ENCODE results near the gene LPCAT4.
"Not testable (repeated sequence)": the region's sequence is repeated elsewhere in the genome, so short reads cannot be mapped to it uniquely, and the experiment has no call there.

Gene LPCAT4

GRCh38 chr15:34361278-34361677 is 5.7 kb downstream of the LPCAT4 start:
- DNase-seq = no peak

GRCh38 chr15:34360298-34360697 is 6.7 kb downstream of the LPCAT4 start:
- no peak for DNase-seq

- no peak for DNase-seq
Observed at GRCh38 chr15:34359416-34359815, 7.6 kb downstream of the LPCAT4 start.

GRCh38 chr15:34358948-34359347 is 8.0 kb downstream of the LPCAT4 start:
- no peak for DNase-seq

- DNase-seq = no peak
Observed at GRCh38 chr15:34358367-34358766, 8.6 kb downstream of the LPCAT4 start.

GRCh38 chr15:34357653-34358052 is 9.3 kb downstream of the LPCAT4 start:
- no peak for DNase-seq

- DNase-seq = no peak
Observed at GRCh38 chr15:34355241-34355640, 11.8 kb downstream of the LPCAT4 start.

GRCh38 chr15:34354286-34354685 is 12.7 kb downstream of the LPCAT4 start:
- DNase-seq = no peak

- DNase-seq = no peak
Observed at GRCh38 chr15:34353627-34354026, 13.4 kb downstream of the LPCAT4 start.

- not testable (repeated sequence) for DNase-seq
Observed at GRCh38 chr15:34352996-34353395, 14.0 kb downstream of the LPCAT4 start.

GRCh38 chr15:34349769-34350168 is 17.2 kb downstream of the LPCAT4 start:
- no peak for DNase-seq

GRCh38 chr15:34348735-34349300 is 18.2 kb downstream of the LPCAT4 start:
- DNase-seq = no peak

- no peak for DNase-seq
Observed at GRCh38 chr15:34347951-34348638, 18.9 kb downstream of the LPCAT4 start.

GRCh38 chr15:34342737-34343575 is 24.0 kb downstream of the LPCAT4 start, which contains the start of the genes NOP10 and NUTM1:
Gene NOP10, minus strand, starts transcription at chr15:34343136. Its CDS starts 63 bp downstream, at chr15:34343073.
Gene NUTM1, plus strand, starts transcription at chr15:34343315. Its CDS starts 382 bp downstream, at chr15:34343697.
- peak; percentile 95 for DNase-seq

- DNase-seq = not testable (repeated sequence)
Observed at GRCh38 chr15:34342213-34342736, 24.7 kb downstream of the LPCAT4 start.

- DNase-seq = no peak
Observed at GRCh38 chr15:34341381-34342212, 25.4 kb downstream of the LPCAT4 start.

- DNase-seq = no peak
Observed at GRCh38 chr15:34339946-34340345, 27.1 kb downstream of the LPCAT4 start.

- no peak for DNase-seq
Observed at GRCh38 chr15:34338347-34338746, 28.6 kb downstream of the LPCAT4 start.

- DNase-seq = peak; percentile 91
Observed at GRCh38 chr15:34337557-34338306, 29.3 kb downstream of the LPCAT4 start, which contains the start of gene SLC12A6. Gene SLC12A6, minus strand, starts transcription at chr15:34337781. Its CDS starts 1,101 bp downstream, at chr15:34336680.

GRCh38 chr15:34336991-34337556 is 29.9 kb downstream of the LPCAT4 start:
- DNase-seq = peak; percentile 39

Measured in CD4-positive, alpha-beta T cell treated with Interleukin-17A for 1 hour (primary cell).